HCT116 (cell line): ENCODE data around the gene GPR107. TPM values are rescaled to one million over a fixed set of nuclear protein-coding genes. Genes with fewer than 3 reads are reported as not detected.

ENCODE experiments used
- ATAC-seq: fragments of 200-7000 bp; cut with Tn5 transposase; 2 replicates; pipeline ENCODE4 v1.9.1; 2020; ENCODE audit warnings: mild to moderate bottlenecking, moderate library complexity
- BruUV-seq: library from RNA; stranded (reverse); fragments of 400-500 nt; replicated peaks from 2 replicates; lab custom pipeline; 2021; lab: Mats Ljungman, UMichigan
- CTCF ChIA-PET: fragments of 300-600 bp; sonication (Branson Sonifier 250); formaldehyde crosslinking; loops from one replicate; lab custom pipeline; 2021; ENCODE audit warnings: antibody characterized with exemption; lab: Charles Lee
- POLR2A ChIA-PET: fragments of 300-600, 350-600 bp; sonication (Branson Sonifier 250); formaldehyde crosslinking; loops from one replicate; lab custom pipeline; 2021; ENCODE audit warnings: antibody characterized with exemption; lab: Charles Lee
- RAD21 ChIA-PET, 2 experiments: fragments of 300-600 bp; sonication (Branson Sonifier 250); formaldehyde crosslinking; loops; one replicate each; lab custom pipeline; 2023; ENCODE audit warnings: low total read pairs in 2 of 2; ENCODE audit not compliant: uncharacterized antibody in 2 of 2, unreplicated experiment in 2 of 2, low non-redundant PET in 1 of 2; lab: Charles Lee
- DNase-seq: peaks from one replicate; pipeline ENCODE4 v3.0.0-alpha.2; 2010; ENCODE audit warnings: low read depth, low spot score
- H2AFZ ChIP-seq: fragments of 200-600 bp; shearing (Covaris generic), sonication (generic); 2 replicates; pipeline ENCODE4 v1.6.1; 2017; ENCODE audit warnings: low read depth, mixed run types, mixed read lengths, antibody characterized with exemption, low read length; ENCODE audit not compliant: poor library complexity, severe bottlenecking
- H3K27ac ChIP-seq: 2 replicates; pipeline ENCODE4 v1.5.1; 2012; ENCODE audit warnings: low read depth, low read length
- H3K27me3 ChIP-seq: fragments of 200-600 bp; sonication (generic); 2 replicates; pipeline ENCODE4 v1.6.1; 2016; ENCODE audit warnings: mixed run types, low read length, mixed read lengths; ENCODE audit not compliant: insufficient read depth
- H3K36me3 ChIP-seq, 2 experiments: fragments of 200-500 bp in 1 of 2; fragments of 200-600 bp in 1 of 2; sonication (Bioruptor generic) in 1 of 2; sonication (generic) in 1 of 2; 2 replicates each; pipeline versions ENCODE4 v1.5.1 to v1.6.1; 2014 to 2016; ENCODE audit warnings: low read length in 2 of 2, inconsistent platforms in 1 of 2, mixed read lengths in 1 of 2, mixed run types in 1 of 2; ENCODE audit not compliant: insufficient read depth in 2 of 2, control insufficient read depth in 1 of 2
- H3K4me1 ChIP-seq, 2 experiments: fragments of 200-600 bp in 1 of 2; sonication (generic) in 1 of 2; 2 replicates each; pipeline versions ENCODE4 v1.5.1 to v1.6.1; 2012 to 2017; ENCODE audit warnings: low read length in 2 of 2, inconsistent platforms in 1 of 2, mild to moderate bottlenecking in 1 of 2, mixed read lengths in 1 of 2, mixed run types in 1 of 2, moderate library complexity in 1 of 2; ENCODE audit not compliant: insufficient read depth in 2 of 2, control insufficient read depth in 1 of 2
- H3K4me2 ChIP-seq: fragments of 200-600 bp; sonication (generic); 2 replicates; pipeline ENCODE4 v1.6.1; 2017; ENCODE audit warnings: mixed run types, low read length, mixed read lengths
- H3K4me3 ChIP-seq, 2 experiments: fragments of 200-600 bp in 1 of 2; sonication (generic) in 1 of 2; replicated peaks in 1 of 2; 2 replicates each; pipeline ENCODE4 v1.5.1; 2011 to 2016; ENCODE audit warnings: low read length in 2 of 2, control low read depth in 1 of 2, low read depth in 1 of 2, mild to moderate bottlenecking in 1 of 2, mixed read lengths in 1 of 2, mixed run types in 1 of 2
- H3K79me2 ChIP-seq: fragments of 200-600 bp; sonication (generic); 2 replicates; pipeline ENCODE4 v1.6.1; 2017; ENCODE audit warnings: mild to moderate bottlenecking, mixed run types, low read length, moderate library complexity, mixed read lengths; ENCODE audit not compliant: insufficient read depth
- H3K9ac ChIP-seq: fragments of 200-600 bp; sonication (generic); 2 replicates; pipeline ENCODE4 v1.6.1; 2016; ENCODE audit warnings: low read length, mixed read lengths
- H3K9me2 ChIP-seq: fragments of 200-600 bp; sonication (generic), shearing (Covaris generic); 2 replicates; pipeline ENCODE4 v1.6.1; 2017; ENCODE audit warnings: mixed run types, mild to moderate bottlenecking, moderate library complexity; ENCODE audit not compliant: insufficient read depth
- H3K9me3 ChIP-seq, 2 experiments: fragments of 200-500 bp in 1 of 2; fragments of 200-600 bp in 1 of 2; sonication (Bioruptor generic) in 1 of 2; sonication (generic) in 1 of 2; 2 replicates each; pipeline ENCODE4 v1.6.1; 2014 to 2017; ENCODE audit warnings: low read length in 2 of 2, mixed read lengths in 2 of 2, inconsistent platforms in 1 of 2, low read depth in 1 of 2, mild to moderate bottlenecking in 1 of 2, mixed run types in 1 of 2, moderate library complexity in 1 of 2; ENCODE audit not compliant: control insufficient read depth in 1 of 2, insufficient read depth in 1 of 2
- H4K20me1 ChIP-seq: fragments of 200-600 bp; sonication (generic), shearing (Covaris generic); 2 replicates; pipeline ENCODE4 v1.6.1; 2017; ENCODE audit warnings: mixed run types, mild to moderate bottlenecking, moderate library complexity; ENCODE audit not compliant: insufficient read depth
- EZH2phosphoT487 ChIP-seq: fragments of 200-600 bp; IDR thresholded peaks from 2 replicates; pipeline ENCODE4 v1.6.1; 2018; ENCODE audit warnings: antibody characterized with exemption, borderline replicate concordance
- FOSL1 ChIP-seq: IDR thresholded peaks from 2 replicates; pipeline ENCODE4 v1.6.1; 2012; ENCODE audit warnings: low read depth
- RAD21 ChIP-seq: IDR thresholded peaks from 2 replicates; pipeline ENCODE4 v1.6.1; 2012; ENCODE audit warnings: low read depth, mild to moderate bottlenecking
- ZFX ChIP-seq: fragments of 450-650 bp; IDR thresholded peaks from 2 replicates; pipeline ENCODE4 v1.6.1; 2017
- intact Hi-C: fragments of 100-400 bp; cut with micrococcal nuclease; formaldehyde crosslinking; loops from 2 replicates; pipeline ENCODE4 v1.10.0; 2022
- total RNA-seq: library from RNA; stranded (reverse); gene quantifications from one replicate; pipeline ENCODE4 v1.2.1, GENCODE V29; 2021; ENCODE audit not compliant: unreplicated experiment
- TF ChIP-seq, protein P1 (sequence below): IDR thresholded peaks from 2 replicates; pipeline ENCODE4 v1.6.1; 2012
- TF ChIP-seq, protein P2 (sequence below): IDR thresholded peaks from 2 replicates; pipeline ENCODE4 v1.6.1; 2011; ENCODE audit warnings: mild to moderate bottlenecking, low read length, moderate library complexity; ENCODE audit not compliant: insufficient replicate concordance; ENCODE audit errors: extremely low read depth

Gene GPR107
- total RNA-seq, 1 experiment from 2014 or later = 32.5 TPM

DNA sequence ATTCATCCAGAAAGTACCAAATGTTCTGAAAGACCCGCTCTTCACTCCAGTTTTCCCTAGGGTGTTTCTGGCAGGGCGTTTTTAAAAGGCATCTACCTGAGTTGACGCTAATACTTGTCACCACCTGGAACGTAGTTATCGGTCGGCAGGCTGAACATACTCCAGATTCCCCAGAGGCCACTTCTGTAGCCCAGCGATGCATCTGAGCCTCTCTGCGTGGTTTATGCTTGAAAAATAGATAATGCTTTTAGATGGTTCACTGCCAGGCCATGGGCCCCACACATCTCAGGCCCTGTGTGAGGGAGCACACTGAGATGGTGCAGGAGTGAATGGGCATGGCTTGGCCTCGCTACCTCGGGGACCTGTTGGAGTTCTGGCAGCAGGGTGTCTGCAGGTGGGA lies 85.5 kb downstream of the GPR107 start:
- DNase-seq = no peak
- no peaks in the 10 kb centered on the region for H4K20me1 ChIP-seq
- TF ChIP-seq, protein P1, sequence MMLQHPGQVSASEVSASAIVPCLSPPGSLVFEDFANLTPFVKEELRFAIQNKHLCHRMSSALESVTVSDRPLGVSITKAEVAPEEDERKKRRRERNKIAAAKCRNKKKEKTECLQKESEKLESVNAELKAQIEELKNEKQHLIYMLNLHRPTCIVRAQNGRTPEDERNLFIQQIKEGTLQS = no peak
- no peak for TF ChIP-seq ZFX
- TF ChIP-seq, all 23 proteins: peak for 0
- BruUV-seq = no TSS peak
- Histone ChIP-seq H3K79me2 (no peaks in the 10 kb centered on the region), H3K27me3 (peaks cover 12% of the 10 kb centered on the region; the same call in 1 of the 2 replicates), H3K4me1 (peaks cover 0 to 17% of the 10 kb centered on the region in 2 experiments; a peak in 2 of 4 replicates), H3K4me3 (no peak overlapping the region), H3K9me2 (no peaks in the 10 kb centered on the region), H2AFZ (no peak overlapping the region), H3K4me2 (no peak overlapping the region), H3K36me3 (no peaks in the 10 kb centered on the region), H3K9me3 (no peaks in the 10 kb centered on the region), H3K27ac (no peak overlapping the region), H3K9ac (no peak overlapping the region)
- ChIA-PET POLR2A (no interaction called here), RAD21 (no interaction called here), CTCF (no interaction called here)
- ATAC-seq = no peak
- intact Hi-C loops = no loop called here

DNA sequence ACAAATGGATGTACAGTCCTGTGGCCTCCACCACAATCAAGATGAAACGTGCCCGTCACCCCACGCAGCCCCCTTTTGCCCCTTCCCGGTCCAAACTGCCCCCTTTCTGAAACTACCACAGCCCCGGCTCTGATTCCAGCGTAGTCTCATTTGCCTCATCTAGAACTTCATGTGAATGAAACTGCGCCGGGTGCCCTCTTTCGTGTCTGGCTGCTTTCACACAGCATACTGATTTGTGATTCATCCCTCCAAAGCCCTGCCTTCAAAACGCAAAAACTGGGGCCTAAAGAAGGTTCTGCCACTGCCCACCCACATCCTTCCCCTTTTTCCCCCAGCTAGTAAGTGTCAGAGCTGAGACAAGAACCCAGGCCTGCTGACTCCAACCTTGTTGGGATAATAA lies 87.0 kb downstream of the GPR107 start:
- no peak overlapping the region for H2AFZ ChIP-seq
- H3K4me1 ChIP-seq = peaks cover 0 to 17% of the 10 kb centered on the region in 2 experiments; a peak in 2 of 4 replicates
- POLR2A ChIA-PET = no interaction called here
- intact Hi-C loops = no loop called here
- no peak for ATAC-seq
- TF ChIP-seq, protein P2, sequence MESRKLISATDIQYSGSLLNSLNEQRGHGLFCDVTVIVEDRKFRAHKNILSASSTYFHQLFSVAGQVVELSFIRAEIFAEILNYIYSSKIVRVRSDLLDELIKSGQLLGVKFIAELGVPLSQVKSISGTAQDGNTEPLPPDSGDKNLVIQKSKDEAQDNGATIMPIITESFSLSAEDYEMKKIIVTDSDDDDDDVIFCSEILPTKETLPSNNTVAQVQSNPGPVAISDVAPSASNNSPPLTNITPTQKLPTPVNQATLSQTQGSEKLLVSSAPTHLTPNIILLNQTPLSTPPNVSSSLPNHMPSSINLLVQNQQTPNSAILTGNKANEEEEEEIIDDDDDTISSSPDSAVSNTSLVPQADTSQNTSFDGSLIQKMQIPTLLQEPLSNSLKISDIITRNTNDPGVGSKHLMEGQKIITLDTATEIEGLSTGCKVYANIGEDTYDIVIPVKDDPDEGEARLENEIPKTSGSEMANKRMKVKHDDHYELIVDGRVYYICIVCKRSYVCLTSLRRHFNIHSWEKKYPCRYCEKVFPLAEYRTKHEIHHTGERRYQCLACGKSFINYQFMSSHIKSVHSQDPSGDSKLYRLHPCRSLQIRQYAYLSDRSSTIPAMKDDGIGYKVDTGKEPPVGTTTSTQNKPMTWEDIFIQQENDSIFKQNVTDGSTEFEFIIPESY = no peak
- TF ChIP-seq RAD21 = no peak
- no peak for TF ChIP-seq EZH2phosphoT487
- TF ChIP-seq FOSL1 = no peak
- no peaks in the 10 kb centered on the region for H4K20me1 ChIP-seq
- RAD21 ChIA-PET = no interaction called here
- H3K9me3 ChIP-seq = no peaks in the 10 kb centered on the region
- CTCF ChIA-PET = no interaction called here
- H3K9me2 ChIP-seq = no peaks in the 10 kb centered on the region
- peaks cover 24% of the 10 kb centered on the region for H3K27me3 ChIP-seq
- H3K9ac ChIP-seq = no peak overlapping the region
- no peak for DNase-seq
- H3K4me2 ChIP-seq = no peak overlapping the region
- no TSS peak for BruUV-seq
- H3K4me3 ChIP-seq = no peak overlapping the region
- H3K79me2 ChIP-seq = no peaks in the 10 kb centered on the region
- H3K36me3 ChIP-seq = no peaks in the 10 kb centered on the region
- no peak overlapping the region for H3K27ac ChIP-seq
